Hair follicular keratinocyte (primary cell): ENCODE data around the gene SLC5A11. TPM values are rescaled to one million over a fixed set of nuclear protein-coding genes. Genes with fewer than 3 reads are reported as not detected.

Experiments used
- total RNA-seq: library from RNA; depleted of rRNA; stranded (reverse); fragments of >200 nt; gene quantifications from 2 replicates; pipeline ENCODE4 v1.2.3, GENCODE V29; 2015

The SLC5A11 gene, protein sequence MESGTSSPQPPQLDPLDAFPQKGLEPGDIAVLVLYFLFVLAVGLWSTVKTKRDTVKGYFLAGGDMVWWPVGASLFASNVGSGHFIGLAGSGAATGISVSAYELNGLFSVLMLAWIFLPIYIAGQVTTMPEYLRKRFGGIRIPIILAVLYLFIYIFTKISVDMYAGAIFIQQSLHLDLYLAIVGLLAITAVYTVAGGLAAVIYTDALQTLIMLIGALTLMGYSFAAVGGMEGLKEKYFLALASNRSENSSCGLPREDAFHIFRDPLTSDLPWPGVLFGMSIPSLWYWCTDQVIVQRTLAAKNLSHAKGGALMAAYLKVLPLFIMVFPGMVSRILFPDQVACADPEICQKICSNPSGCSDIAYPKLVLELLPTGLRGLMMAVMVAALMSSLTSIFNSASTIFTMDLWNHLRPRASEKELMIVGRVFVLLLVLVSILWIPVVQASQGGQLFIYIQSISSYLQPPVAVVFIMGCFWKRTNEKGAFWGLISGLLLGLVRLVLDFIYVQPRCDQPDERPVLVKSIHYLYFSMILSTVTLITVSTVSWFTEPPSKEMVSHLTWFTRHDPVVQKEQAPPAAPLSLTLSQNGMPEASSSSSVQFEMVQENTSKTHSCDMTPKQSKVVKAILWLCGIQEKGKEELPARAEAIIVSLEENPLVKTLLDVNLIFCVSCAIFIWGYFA
- not detected in 2 replicates for total RNA-seq

DNA sequence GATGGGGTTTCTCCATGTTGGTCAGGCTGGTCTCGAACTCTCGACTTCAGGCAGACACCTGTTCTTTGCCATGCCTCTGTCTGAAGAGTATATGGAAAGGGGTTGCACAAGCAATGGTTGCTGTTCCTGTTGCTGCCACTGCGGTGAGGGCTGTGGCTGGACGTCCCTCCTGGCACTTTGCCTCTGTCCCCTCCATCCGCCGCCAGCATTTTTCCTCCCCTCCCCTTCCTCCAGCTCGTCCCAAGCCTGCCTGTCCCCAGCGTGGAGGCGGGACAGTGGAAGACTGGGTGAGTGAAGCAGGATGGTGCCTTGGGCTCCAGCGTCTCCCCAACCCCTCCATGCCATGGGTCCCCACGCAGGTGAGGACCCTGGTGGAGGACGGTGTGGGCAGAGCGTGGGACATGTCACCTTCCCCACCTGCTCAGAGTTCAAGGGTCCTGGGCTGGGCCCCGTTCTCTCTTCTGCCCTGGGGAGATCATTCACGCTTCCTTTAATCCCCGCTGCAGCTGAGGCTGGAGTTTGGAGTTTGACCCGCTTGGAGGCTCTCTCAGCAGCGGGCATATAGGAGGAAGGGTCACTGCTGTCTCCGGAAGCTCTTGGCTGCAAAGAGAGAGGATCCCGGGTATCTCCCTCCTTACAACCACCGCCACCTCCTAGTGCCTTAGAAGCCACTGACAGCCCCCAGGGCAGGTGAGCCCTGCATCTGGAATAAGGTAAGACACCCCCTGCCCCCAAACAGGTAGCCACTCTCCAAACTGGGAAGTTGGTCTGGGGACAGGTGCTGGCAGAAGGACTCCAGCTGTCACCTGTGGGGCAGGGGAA, at the start of gene SLC5A11:
Gene SLC5A11 (plus strand): TSS at position 238 of the 822 bp plus-strand sequence. CDS start 12,681 bp downstream, outside the sequence.

Other genes starting within 250 kb of the SLC5A11 start
- gene TNRC6A, start 116.3 kb upstream of the SLC5A11 start, total RNA-seq: 21.0 and 22.0 TPM in 2 replicates
- gene ARHGAP17, start 169.4 kb downstream of the SLC5A11 start, total RNA-seq: 7.7 and 12.0 TPM in 2 replicates